Measurements from ENCODE around the gene C20orf173.

DNA sequence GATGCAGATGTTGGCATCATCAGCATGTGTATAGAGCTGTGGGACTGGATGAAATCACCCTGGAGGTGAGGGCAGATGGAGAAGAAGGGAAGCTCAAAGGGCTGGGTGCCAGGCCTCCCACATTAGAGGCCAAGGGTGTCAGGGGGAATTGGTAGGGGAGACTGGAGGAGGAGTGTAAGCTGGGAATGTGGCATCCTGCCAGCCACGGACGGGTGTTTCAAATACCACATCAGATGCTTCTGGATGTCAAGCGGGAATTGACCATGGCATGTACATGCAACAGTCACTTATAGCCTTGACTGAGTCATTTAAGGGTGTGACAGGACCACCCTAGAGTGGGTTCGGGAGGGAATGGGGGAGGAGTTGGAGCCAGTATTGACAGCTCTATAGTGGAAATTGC, 22.1 kb upstream of the C20orf173 start:
- TF ChIP-seq, protein P1, sequence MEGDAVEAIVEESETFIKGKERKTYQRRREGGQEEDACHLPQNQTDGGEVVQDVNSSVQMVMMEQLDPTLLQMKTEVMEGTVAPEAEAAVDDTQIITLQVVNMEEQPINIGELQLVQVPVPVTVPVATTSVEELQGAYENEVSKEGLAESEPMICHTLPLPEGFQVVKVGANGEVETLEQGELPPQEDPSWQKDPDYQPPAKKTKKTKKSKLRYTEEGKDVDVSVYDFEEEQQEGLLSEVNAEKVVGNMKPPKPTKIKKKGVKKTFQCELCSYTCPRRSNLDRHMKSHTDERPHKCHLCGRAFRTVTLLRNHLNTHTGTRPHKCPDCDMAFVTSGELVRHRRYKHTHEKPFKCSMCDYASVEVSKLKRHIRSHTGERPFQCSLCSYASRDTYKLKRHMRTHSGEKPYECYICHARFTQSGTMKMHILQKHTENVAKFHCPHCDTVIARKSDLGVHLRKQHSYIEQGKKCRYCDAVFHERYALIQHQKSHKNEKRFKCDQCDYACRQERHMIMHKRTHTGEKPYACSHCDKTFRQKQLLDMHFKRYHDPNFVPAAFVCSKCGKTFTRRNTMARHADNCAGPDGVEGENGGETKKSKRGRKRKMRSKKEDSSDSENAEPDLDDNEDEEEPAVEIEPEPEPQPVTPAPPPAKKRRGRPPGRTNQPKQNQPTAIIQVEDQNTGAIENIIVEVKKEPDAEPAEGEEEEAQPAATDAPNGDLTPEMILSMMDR (IDR thresholded peaks at IDR 0.05; ENCODE audit: borderline replicate concordance, extremely low read depth, low read length, poor library complexity, severe bottlenecking), result no peak
- TF ChIP-seq EZH2 (IDR thresholded peaks at IDR 0.05; ENCODE audit: borderline replicate concordance, low read depth, low read length, severe bottlenecking), result no peak
